HG03520 (cell line): Measurements from ENCODE around the gene FAH.

Experiments used
- ATAC-seq: cut with Tn5 transposase; IDR thresholded peaks from one replicate; pipeline ENCODE4 v1.9.1; 2021; ENCODE audit warnings: mild to moderate bottlenecking, moderate library complexity; ENCODE audit not compliant: unreplicated experiment

The FAH gene

DNA sequence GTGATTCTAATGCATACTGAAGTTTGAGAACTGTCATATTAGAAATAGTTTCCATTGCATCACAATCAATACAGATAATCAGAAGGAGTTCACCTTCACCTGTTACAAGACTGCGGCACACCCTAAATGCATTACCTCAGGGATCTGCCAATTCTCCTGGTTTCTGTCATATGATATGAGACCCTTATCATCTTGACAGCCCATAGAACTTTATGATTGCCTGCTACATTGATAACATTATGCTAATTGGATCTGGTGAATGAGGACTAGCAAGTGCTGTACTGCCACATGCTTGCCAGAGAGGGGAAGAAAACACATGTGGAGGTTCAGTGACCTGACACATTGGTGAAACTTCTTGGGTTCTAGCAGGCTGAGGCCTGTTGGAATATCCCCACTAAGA lies 41.4 kb downstream of the FAH start:
- ATAC-seq, result no peak

DNA sequence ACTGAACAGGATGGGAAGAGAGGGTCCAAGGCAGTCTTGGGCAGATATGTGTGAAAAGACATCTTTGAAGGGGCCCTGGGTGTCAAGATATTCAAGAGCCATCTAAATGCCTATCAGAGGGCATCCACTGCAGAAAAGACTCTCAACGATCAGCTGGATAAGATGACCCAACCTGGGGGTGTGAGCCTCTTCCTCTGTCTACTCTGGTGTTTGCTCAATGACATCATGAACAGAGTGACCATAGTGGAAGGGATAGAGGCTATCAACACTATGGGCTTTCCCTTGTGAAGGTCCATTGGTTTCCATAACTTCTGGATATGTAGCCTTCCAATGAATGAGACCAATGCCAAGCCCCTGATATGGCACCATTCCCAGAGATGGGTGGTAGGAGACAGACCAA lies 42.1 kb downstream of the FAH start:
- no peak for ATAC-seq

DNA sequence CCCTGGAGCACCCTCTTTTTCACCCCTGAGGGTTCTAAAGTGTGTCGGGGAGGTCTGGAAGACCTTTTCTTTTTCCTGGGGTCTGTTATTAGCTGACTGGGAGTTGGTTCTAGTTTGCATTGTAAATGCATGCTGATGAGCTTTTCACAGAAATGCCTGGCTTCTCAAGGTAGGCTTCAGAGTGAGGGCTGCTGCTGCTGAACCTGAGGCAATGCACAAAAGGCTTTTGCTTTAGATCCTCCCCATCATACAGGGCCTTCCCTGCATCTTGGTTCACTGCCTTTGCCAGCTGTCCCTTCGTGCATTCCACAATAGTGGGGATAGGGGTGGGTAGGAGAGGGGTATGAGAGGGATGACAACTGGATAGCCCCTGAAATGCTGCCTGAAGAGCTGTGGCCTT lies 46.6 kb downstream of the FAH start:
- no peak for ATAC-seq

DNA sequence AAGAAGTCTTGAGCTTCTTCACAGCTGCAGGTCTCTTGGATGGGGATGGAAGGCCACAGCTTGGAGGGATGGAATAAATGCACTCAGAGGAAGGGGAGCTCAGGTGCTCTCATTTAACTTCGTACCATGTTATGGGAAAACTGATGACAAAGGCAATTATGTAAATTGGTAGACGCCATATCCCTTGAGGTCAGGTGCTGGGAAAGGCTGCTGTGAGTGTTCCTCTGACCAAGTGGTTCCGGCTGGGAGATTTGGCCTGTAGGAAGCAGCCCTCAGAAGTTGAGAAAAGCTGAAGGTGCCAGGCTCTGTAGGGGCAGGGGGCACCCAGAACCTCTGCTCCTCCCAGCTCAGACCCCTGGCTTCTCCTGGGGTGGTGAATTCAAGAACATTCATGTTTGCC lies 47.1 kb downstream of the FAH start:
- ATAC-seq, result no peak

DNA sequence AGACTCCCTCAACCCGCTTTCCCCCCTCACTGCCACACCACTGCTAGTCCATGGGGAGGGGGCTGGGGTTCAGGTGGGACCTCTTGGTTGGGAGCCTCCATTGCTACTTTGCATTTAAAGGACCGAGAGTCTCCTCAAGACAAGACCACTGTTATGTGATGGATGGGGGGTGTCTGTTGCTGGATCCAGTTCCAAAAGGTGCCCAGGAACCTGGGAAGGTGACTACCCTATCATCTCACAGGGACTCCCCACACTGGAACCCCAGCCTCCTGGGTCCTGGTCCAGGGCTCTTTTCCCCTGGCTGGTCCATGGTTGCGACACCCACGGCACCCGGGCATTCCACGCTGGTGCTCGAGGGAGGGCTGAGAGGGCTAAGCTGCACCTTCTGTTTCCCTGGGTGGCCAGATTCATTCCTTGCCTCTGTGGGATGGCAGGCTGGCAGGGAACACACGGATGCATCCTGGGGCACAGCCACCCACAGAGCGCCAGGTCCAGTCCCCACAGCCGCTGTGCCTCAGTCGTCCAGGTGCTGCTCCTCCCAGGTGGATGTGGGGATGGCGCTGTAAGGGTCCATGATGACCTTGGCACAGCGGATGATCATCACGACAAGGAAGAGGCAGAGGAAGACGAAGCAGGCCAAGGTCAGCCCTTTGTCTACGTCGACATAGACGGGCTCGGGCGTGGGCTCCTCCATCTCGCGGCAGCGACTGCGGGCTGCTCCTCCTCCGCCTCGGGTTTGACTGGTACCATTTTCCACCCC lies 48.6 kb downstream of the FAH start:
- ATAC-seq, result no peak

DNA sequence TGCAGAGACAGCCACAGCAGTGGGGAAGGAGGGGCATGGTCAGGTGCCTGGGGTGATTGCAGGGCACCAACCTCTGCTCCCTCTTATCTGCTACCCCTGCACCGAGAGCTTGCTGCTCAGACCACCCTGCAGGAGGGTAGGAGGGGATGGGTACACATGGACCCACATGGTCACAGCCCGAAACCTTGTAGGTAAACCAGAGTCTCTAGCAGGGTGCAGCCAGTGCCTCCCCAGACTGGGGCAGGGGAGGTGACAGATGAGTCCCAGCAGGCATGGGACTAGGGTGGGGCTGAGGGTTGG lies 49.2 kb downstream of the FAH start:
- no peak for ATAC-seq

DNA sequence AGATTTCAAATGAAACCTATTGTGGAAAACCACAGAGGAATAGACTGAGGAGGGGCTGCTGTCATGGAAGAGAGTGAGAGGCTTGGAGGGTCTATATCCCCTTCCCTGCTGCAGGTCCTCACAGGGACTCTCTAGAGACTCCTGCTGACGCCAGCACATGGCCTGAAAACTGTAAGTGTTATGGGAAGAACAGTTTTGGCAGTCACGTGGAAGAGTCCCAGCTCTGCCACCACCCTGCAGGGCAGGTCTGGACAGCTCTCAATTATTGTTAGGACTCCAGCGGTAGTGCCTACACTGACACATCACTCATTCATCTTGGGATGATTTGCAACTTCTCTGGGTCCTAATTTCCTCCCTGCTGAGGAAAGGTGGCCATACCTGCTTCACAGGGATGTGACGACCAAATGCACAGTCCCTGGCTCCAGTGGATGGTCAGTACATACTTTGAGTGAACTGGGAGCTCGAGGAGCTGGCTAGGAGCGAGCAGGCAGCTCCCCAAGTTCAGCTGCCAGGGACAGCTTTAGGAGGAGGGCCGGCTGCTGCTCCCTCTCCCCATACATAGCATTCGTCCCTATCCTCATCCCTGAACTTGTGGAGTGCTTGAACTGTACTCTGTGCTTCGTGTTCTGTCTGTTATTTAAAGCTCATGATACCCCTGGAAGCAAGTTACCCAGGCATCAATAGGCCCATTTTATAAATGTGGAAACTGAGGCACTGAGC lies 50.0 kb downstream of the FAH start:
- ATAC-seq, result no peak

DNA sequence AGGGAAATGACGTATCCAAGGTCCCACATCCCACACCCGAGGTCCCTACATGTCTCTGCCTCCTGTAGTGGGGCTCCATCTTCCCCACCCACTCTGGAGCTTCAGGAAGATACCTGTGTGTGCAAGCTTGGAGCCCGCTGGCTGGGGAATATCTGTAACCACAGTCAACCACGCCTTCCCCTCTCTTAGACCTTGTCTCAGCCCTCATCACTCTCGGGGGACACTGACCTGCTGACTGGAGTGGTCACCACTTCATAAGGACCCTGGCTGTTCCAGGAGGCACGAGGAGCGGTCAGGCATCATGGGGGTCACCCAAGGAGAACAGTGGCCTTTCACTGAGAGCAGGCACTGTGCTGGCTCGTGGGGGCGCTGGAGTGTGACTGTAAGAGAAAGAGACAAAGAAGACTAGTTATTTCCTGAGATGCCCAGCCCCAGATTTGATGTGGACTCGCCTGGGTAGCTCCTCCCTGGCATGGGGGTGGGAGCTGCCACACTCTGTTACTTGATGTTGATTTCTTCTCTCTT lies 50.6 kb downstream of the FAH start:
- no peak for ATAC-seq

DNA sequence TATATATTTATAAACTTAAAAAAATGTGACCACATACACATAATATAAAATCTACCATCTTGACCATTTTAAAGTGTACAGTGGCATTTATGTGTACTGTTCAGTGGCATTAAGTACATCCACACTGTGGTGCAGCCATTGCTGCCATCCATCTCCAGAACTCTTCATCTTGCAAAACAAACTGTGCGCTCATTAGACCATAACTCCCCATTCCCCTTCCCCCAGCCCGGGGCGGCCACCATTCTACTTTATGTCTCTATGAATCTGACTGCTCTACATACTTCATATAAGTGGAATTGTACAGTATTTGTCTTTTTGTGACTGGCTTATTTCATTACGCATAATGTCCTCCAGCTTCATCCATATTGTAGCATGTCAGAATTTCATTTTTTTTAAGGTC lies 51.4 kb downstream of the FAH start:
- no peak for ATAC-seq

DNA sequence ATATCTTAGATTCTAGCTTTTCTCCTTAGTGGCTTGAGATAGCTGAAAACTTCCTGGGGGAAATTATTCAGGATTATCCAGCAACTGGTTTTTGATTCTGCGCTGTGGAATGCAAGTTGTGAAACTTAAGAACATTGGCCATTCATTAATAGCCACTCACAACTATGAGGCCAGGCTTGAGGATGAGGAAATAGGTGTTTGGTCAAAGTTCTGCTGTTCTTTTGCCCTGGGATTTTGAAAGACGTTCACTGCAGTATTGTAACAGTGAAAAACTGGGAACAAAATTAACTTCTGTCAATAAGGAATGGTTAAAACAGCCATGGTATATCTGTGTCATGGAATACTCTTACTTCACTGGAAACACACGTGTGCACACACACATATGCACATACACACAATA lies 55.1 kb downstream of the FAH start:
- no peak for ATAC-seq

DNA sequence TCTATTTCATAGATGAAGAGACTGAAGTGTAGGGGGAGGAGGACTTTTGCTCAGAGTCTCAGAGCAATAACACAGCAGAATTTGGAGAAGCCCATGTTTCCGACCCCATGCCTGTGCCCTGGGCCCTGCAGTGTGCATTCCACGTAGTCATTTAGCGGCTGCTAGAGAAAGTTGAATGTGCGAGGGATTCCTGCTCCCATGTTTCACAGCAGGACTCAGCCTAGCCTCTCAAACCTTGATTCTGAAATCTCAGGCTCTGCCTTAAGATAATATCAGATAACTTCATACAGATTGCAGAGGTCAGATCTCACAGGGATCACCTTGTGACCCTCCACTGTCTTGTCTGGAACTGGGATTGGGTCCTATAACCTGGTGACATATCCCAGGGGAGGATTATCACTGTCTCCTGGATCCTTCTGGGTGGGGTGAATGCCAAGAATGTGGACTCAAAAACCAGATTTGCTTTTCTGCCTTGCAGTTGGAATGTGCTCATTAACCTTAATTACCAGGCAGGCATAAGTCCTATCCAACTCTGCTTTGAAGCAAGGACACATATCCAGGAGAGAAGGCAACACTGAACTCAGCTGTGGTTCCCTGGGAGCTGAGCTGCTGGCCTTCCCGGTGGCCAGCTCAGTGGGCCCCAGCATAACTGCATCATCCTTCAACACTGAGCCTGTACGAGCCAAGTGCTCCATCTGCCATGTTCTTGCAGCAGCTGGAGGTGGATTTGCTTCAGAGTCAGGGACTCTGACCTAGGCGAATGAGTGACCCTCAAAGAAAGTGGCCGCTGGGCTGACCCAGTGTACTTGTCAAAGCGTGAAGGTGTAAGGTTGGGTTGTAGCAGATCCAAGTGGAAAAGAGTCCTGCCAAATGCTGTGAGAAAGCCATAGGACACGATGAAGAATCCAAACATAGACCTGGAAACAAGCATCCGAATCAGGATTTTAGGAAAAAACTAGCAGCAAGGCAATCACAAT lies 56.2 kb downstream of the FAH start:
- no peak for ATAC-seq

DNA sequence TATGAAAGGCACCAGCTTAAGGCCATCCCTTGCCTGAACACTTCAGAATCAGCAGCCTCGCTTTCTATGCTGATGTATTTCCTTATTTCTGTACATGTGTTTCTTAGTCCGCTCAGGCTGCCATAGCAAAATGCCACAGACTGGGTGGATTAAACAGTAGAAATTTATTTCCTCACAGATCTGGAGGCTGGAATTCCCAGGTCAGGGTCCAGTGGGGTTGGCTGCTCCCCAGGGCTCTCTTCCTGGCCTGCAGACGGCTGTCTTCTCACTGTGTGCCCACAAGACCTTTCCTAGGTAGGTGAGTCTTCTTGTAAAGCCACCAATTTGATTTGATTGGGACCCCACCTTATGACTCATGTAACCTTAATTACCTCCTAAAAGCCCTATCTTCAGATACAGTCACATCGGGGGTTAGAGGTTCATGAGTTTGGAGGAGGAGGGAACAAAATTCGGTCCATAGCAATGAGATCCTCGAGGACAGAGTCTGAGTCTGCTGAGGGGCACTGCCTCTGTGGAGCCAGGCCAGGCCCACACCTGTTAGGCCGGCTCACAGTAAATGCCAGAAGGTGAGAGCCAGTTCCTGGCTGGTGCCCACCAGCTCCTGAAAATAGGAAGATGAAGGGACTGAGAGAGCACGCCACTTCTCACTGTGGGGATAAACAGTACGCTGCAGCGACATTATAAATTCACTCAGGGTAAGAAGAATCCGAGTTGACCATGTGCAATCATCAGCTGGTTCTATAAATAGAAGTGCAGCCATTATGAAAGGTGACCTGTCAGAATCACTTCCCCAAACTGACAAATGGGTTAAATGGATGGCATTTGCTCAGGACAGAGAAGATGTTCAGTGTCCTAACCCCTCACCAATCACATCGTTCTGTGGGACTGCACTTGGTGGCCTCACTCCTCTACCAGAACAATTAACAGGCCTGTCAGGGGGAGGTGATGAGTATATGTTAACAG lies 58.1 kb downstream of the FAH start:
- no peak for ATAC-seq

DNA sequence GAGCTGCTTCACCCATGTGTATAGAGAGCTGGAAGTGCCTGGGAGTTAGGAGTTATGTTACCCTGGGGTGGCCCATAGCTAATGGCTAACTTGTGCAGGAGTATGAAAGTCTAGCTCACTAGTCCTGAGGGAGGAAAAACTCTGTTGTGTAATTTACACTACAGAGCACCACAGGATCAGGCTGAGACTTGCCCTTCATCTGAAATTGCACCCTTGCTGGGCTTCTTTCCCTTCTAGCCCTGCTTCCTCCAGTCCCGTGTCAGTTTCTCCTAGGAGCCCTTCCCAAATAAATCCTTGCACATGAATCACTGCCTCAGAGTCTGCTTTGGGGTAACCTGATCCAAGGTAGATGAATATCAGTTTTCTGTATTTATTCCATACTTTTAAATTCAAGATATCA lies 59.2 kb downstream of the FAH start:
- ATAC-seq, result no peak

DNA sequence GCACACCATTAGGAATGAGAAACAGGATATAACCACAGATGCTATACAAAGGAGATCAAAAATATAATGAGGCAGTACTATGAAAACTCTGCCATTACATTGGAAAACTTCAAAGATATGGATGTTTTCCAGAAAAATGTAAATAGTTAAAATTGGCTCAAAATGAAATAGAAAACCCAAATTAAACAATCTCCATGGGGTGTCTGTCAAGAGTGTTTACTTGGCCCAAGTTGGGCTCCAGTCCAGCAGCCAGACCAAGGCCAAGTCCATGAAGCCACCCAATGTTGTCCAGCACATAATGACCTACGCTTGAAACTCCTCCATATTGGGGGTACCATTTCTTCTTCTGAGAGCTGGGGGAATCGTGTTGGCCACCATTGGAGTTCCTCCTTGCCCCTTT lies 62.1 kb downstream of the FAH start:
- no peak for ATAC-seq

DNA sequence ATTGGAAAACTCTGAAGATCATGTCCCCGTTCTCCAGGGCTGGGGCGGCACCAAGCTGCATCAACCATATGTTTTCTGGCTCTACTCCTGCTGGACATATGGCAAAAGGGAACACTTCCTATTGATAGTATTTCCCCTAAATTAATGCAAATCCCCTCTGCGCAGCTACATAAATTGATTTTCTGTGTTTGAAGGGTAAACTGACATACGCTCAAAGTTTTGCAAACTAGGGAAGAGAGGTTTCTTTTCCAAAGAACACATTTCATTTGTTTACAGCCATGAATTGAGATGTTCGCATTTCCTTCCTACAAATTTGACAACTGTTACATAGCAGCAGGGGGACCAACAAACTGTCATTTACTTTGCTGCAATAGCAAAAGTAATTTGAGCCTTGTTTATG lies 63.3 kb downstream of the FAH start:
- ATAC-seq, result no peak

DNA sequence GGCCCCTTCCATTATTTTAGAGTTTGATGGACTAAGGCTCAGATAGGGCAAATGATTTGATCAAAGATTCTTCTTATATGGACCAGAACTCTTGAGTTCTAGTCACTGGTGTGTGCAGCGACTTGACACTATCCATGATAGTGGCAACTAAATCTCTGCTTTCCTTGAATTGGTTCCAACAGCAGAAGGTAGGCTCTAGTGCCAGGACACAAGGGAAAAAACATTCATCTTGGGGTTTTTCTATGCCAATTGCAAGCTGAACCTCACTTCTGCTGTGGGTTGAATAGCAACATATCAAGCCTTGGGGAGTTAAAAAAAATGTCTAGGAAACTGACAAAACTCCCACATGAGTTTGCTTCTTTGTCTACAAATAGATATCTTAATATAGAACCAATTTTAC lies 64.1 kb downstream of the FAH start:
- no peak for ATAC-seq

DNA sequence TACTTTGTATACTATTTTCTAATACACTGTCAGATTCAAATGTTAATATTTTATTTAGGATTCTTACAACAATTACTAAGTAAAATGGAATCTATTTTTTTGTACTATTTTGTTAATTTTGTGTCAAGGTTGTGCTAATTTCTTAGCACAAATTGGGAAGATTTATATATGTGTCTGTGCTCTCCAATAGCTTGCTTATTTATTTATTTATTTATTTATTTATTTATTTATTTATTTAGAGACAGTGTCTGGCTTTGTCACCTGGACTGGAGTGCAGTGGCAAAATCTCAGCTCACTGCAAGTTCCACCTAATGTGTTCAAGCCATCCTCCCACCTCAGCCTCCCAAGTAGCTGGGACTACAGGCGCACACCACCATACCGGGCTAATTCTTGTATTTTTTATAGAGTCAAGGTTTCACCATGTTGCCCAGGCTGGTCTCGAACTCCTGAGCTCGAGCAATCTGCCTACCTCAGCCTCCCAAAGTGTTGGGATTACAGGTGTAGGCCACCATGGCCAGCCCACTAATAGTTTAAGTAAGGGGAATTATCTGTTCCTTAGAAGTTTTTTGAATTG lies 64.6 kb downstream of the FAH start:
- ATAC-seq, result no peak

DNA sequence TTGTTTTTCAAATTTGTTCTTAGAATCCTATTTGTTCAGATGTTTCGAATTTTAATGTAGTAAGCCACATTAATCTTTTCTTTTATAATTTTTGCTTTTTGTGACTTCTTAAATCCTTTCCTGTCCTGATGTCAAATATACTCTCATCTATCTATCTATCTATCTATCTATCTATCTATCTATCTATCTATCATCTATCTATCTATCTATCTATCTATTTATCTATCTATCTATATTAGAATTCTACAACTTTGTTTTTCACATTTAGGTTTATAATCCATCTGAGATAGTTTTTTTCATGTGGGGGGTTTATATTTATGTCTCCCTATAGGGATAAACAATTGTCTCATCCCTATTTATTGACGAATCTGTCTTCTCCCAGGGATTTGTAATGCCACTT lies 67.2 kb downstream of the FAH start:
- ATAC-seq, result no peak

DNA sequence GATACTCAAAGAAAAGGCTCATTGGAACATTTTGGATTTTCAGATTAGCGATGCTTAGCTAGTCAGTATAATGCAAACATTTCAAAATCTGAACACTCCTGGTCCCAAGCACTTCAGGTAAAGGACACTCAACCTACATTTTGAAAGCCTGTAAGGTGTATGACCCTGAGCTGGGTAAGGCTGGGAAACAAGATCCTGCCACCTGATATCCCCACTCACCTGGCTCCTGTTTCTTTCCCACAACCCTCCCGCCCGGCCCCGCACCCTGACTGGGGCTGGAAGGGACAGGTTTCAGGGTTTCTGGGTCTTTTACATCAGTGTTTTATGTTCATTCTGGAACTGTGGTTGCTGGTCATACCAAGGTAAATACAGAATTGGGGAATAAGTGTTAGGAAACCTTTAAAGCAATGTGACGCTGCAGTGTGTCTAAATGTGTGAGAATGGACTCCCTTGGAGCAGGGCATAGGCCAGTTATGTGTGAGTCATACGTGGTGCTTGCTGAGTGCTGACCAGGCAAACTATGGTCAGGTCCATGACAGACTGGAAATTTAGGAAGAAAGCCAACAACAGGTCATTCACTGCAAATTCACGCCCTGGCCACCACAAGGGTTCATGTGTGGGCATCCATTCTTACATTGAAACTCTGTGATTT lies 76.3 kb downstream of the FAH start:
- ATAC-seq, result no peak

DNA sequence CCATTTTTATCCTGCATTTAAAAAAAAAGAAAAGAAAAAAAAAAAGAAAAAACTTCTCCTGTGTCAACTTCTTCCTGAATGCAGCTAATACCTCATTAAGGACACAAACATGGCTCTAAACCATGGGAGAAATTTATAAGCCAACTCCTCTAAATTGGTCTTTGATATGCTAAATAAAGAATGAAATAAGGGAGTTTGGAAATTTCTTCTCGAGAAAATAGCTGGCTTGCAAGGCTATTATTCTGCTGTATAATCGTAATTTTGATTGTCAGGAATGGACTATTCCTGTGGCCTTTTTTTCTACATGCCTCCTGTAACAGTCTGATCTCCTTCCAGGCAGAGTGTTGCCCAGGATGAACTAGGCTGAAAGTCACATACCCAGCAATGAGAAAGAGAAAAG lies 78.6 kb downstream of the FAH start:
- ATAC-seq, result no peak
